MM.1S (cell line): Measurements from ENCODE around the gene SYNCRIP.

Experiments used
- CTCF ChIP-seq: fragments of 300-600 bp; sonication (generic); IDR thresholded peaks from 2 replicates; pipeline ENCODE4 v1.5.1; 2016; ENCODE audit warnings: antibody characterized with exemption, low read length, mixed read lengths
- EZH2 ChIP-seq: fragments of 300-600 bp; sonication (generic); optimal IDR thresholded peaks from 2 replicates; pipeline ENCODE3; 2017; ENCODE audit warnings: low read depth, mild to moderate bottlenecking, antibody characterized with exemption, low read length, mixed read lengths

- TF ChIP-seq CTCF (no peak), EZH2 (no peak)
Measured at GRCh38 chr6:85680388-85680787, 37.7 kb upstream of the SYNCRIP start.
